Islet of Langerhans (tissue), 1 donor: ENCODE data around the gene ABHD17C.
A peak's percentile ranks its signal among the peaks of the same experiment; 100 is the strongest.

Experiments used
- FAIRE-seq: peaks from one replicate; lab custom pipeline; 2011; peaks lifted over from hg19 to GRCh38; lab: Jason Lieb, UNC

Gene ABHD17C

GRCh38 chr15:80766275-80766674 is 71.2 kb downstream of the ABHD17C start:
- no peak for FAIRE-seq

GRCh38 chr15:80768158-80768557 is 73.0 kb downstream of the ABHD17C start:
- no peak for FAIRE-seq

- no peak for FAIRE-seq
Measured at GRCh38 chr15:80769153-80769828, 74.2 kb downstream of the ABHD17C start.

GRCh38 chr15:80769829-80770705 is 75.0 kb downstream of the ABHD17C start:
- no peak for FAIRE-seq

- no peak for FAIRE-seq
Measured at GRCh38 chr15:80773122-80773551, 78.0 kb downstream of the ABHD17C start.

- no peak for FAIRE-seq
Measured at GRCh38 chr15:80773792-80774352, 78.8 kb downstream of the ABHD17C start.

GRCh38 chr15:80774486-80774885 is 79.4 kb downstream of the ABHD17C start:
- FAIRE-seq = no peak

GRCh38 chr15:80775338-80775737 is 80.2 kb downstream of the ABHD17C start:
- FAIRE-seq = no peak

- peak; percentile 79 for FAIRE-seq
Measured at GRCh38 chr15:80776420-80777045, 81.4 kb downstream of the ABHD17C start.

GRCh38 chr15:80777137-80777536 is 82.0 kb downstream of the ABHD17C start:
- no peak for FAIRE-seq

GRCh38 chr15:80777826-80778620 is 82.9 kb downstream of the ABHD17C start:
- FAIRE-seq = no peak

- FAIRE-seq = no peak
Measured at GRCh38 chr15:80778621-80778963, 83.5 kb downstream of the ABHD17C start.

GRCh38 chr15:80778964-80779657 is 84.0 kb downstream of the ABHD17C start, which contains the start of gene CEMIP:
CEMIP (plus strand) TSS chr15:80779370; CDS start chr15:80873880, 94,510 bp downstream.
- no peak for FAIRE-seq

- no peak for FAIRE-seq
Measured at GRCh38 chr15:80779658-80780415, 84.7 kb downstream of the ABHD17C start.

- no peak for FAIRE-seq
Measured at GRCh38 chr15:80780416-80781221, 85.5 kb downstream of the ABHD17C start.

- FAIRE-seq = no peak
Measured at GRCh38 chr15:80783260-80783659, 88.2 kb downstream of the ABHD17C start.

GRCh38 chr15:80785335-80785734 is 90.2 kb downstream of the ABHD17C start:
- no peak for FAIRE-seq

- no peak for FAIRE-seq
Measured at GRCh38 chr15:80785811-80786354, 90.8 kb downstream of the ABHD17C start.

- FAIRE-seq = no peak
Measured at GRCh38 chr15:80787316-80787715, 92.2 kb downstream of the ABHD17C start.
